GM19099 (cell line): ENCODE data around the gene MED25.
A peak's percentile ranks its signal among the peaks of the same experiment; 100 is the strongest.

ENCODE experiments used
- POLR2A ChIP-seq: IDR thresholded peaks from 3 replicates; pipeline ENCODE4 v1.6.1; 2011; ENCODE audit warnings: low read depth; ENCODE audit not compliant: insufficient read length; ENCODE audit errors: extremely low read depth

Gene MED25

DNA sequence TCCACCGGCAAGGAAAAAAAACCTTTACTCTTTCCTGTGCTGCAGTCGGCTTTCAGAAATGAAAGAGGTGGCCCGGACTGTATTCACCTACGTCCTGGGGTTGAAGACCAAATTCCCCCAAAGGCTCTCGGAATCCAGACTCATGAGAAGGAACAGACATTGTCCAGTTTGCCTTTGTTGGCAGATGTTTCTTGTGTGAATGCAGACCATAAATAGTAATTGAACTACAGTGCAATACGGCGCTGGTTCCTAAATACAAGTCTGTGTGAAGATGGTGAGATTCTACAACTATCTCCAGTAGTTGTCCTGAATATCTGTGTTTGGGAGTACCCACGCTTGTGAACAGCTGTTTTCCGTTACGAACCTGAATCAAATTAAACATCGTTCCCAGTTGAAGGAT, 21.6 kb downstream of the MED25 start:
- no peak for TF ChIP-seq POLR2A

GRCh38 chr19:49840321-49840720, 22.2 kb downstream of the MED25 start:
- no peak for TF ChIP-seq POLR2A

GRCh38 chr19:49840736-49841249, 22.7 kb downstream of the MED25 start:
- no peak for TF ChIP-seq POLR2A

- TF ChIP-seq POLR2A, result no peak
Observed at GRCh38 chr19:49843265-49843664, 25.2 kb downstream of the MED25 start.

DNA sequence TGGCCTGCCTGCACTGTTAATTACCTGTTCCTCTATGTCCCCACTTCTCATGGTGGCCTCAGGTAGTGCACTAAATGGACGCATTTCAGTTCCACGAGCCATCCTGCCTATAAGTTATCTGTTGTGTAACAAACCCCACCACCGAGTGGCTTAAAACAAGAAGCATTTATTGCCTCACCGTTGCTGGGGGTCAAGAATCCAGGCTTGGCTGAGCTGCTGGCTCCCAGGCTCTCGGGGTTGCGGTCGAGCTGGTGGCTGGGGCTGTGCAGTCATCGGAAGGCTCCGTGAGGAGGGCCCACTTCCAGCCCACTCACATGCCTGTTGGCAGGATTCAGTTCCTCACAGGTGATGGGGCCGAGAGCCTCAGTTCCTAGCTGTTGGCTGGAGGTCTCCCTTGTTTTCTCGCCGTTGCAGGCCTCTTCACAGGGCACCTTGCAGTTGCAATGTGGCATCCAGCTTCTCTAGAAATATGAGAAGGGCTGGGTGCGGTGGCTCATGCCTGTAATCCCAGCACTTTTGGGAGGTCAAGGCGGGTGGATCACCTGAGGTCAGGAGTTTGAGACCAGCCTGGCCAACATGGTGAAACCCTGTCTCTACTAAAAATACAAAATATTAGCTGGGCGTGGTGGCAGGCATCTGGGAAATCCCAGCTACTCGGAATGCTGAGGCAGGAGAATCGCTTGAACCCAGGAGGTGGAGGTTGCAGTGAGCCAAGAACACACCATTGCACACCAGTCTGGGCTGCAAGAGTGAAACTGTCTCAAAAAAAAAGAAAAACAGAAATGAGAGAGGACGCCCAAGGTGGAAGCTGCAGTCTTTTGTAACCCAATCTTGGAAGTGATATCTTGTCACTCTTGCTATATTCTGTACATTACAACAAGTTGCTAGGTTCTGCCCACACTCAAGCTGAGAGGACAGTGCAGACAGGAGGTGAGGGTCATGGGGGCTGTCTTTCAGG, 26.3 kb downstream of the MED25 start:
- TF ChIP-seq POLR2A, result no peak

DNA sequence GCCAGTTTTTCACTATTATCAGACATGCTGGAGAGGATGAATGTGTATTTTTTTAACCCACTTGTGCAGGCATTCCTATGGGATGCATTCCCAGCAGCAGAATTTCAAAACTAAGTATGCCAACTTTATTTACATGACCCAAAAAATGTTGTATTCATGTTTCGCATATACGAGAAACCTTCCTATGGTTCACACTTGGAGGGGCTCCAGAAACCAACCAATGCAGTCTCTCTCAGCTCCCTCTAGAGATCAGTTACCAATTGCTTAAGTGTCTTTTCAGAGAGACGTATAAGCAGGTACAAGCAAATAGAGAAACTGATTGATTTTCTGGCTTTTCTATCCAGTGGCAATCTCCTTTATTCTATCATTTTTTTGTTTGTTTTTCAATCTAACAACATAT, 27.3 kb downstream of the MED25 start:
- TF ChIP-seq POLR2A, result no peak

GRCh38 chr19:49846408-49846807, 28.3 kb downstream of the MED25 start:
- TF ChIP-seq POLR2A, result no peak

- TF ChIP-seq POLR2A, result no peak
Observed at GRCh38 chr19:49847731-49848696, 29.9 kb downstream of the MED25 start.

DNA sequence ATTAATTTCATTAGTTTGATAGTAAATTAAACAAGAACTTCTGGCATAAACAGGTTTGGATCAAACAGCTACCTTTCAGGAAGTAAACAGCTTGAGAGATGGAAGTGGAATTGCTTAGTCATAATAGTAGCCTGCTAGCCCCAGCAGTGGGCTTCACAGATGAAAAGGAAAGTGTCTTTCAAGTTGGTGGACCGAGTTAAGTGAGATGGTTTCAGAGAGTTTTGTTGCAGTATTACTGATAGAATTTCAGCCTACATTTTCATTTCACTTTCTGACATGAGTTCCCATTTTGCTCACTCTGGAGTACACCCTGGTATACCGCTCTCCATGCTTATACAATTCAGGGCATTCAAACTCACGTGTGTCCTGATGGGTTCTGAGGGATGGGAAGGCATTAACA, 30.8 kb downstream of the MED25 start:
- no peak for TF ChIP-seq POLR2A

- TF ChIP-seq POLR2A, result no peak
Observed at GRCh38 chr19:49849433-49850220, 31.5 kb downstream of the MED25 start.

DNA sequence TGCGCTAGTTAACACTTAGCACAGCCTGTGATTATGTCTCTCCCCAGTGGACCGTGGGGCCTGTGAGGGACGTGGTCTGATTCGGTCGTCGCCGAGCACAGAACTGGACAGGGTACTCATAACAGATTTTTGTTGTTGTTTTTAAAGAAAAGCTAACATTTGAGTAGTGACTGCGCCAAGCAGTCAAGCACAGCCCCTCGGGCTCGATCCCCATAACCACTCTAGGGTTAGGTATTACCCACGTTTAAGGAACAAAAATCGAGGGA, 32.1 kb downstream of the MED25 start:
- no peak for TF ChIP-seq POLR2A

DNA sequence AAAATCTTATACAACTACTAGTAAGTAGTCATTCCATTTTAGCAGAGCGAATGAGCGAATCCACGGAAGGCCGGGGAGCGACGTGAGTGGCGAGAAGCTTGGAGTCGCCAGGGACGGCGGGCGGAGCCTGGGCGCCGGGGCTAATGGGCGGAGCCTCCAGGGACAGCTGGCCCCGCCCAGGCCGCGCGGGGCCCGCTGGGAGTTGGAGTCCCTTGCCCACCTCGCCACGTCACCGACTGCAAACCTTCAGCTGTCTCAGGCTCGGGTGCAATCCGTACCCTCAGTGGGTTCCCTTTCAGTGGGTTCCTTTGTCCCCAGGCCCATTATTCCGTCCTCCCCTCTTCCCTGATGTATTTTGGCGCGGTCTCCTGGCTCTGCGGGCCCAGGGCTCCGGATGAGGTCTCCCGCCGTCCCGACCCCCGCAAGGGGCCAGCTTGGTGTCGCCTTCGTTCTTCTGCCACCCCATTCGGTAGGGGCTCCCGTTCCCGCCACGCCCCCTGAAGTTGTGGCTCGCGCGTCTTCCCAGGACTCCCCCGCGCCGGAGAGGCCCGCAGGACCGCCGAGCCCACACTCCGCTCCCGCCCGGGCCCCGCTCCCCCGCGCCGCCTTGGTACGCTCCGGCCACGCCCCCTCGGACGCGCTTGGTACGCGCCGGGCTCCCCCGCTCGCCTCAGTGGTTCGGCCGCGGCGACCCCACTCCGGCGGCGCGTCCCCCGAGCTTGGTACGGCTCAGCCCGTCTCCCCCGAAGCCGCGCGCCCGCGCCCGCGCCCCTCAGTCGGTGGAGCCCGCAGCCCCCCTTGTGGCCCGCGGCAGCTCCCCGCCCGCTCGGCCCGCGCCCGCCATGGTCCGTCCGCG, 32.6 kb downstream of the MED25 start, which contains the start of gene PTOV1:
Gene PTOV1, plus strand, starts transcription at position 673 of the 856 bp plus-strand sequence.
- TF ChIP-seq POLR2A, result peak; percentile 66

DNA sequence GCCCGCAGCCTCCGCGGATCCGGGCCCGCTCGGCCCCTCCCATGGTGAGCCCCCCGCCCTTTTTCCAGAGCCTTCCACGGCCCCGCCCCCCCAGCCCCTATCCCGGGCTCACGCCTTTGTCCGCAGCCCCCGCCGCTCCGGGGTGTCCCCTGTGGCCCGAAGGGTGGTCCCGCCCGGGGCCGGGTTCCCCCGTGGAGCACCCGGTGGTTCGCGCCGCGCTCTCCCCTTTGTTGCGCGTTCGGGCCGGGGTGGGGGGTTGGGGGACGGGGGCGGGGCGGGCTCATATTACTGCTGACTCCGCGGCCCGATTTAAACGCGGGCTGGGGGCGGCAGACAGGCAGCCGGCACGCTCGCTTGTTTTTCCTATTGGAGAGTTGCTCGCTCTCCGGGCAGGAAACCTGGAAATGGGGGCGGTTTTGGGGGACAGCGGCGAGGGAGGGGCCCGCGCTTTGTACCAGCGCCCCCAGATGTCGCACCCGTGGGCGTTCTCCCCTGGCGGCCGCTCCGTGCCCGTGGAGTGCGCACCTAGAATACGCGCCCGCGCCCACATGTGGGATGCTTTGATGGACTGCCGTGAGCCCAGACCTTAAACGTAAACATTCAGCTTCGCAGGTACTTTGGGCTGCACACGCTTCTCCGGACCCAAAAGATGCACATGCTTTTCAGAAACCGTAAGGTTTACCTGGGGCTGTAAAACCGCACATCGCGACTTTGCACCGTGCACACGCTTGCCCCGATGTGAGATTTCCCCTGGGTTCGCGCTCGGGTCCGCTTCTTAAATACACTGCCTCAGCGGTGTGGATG, 33.6 kb downstream of the MED25 start:
- TF ChIP-seq POLR2A, result peak; percentile 27
